K562 (cell line): Measurements from ENCODE around the gene MYO1B.

Source experiments
- SMARCB1 ChIP-seq: IDR thresholded peaks from 2 replicates; pipeline ENCODE4 v1.6.1; 2011; ENCODE audit warnings: improper control_type of control experiment, low read depth; ENCODE audit not compliant: insufficient read length
- STAT5B ChIP-seq: fragments of 250-450 bp; sonication (Bioruptor Pico); IDR thresholded peaks from 2 replicates; pipeline ENCODE4 v1.8.0; 2021; ENCODE audit warnings: mild to moderate bottlenecking, inconsistent platforms

GRCh38 chr2:191474464-191474863, 229.3 kb downstream of the MYO1B start:
- TF ChIP-seq STAT5B (CRISPR knock-in tag) (no peak), SMARCB1 (no peak)
